Small intestine (tissue), 7 donors: ENCODE measurements around the gene RGPD8. TPM values are rescaled to one million over a fixed set of nuclear protein-coding genes. Genes with fewer than 3 reads are reported as not detected.

Experiments used
- DNase-seq, 2 donors: peaks; one replicate each; pipeline versions ENCODE4 v3.0.0 to v3.0.0-alpha.2; 2013
- FAIRE-seq: peaks from 2 replicates; lab custom pipeline; 2012; peaks lifted over from hg19 to GRCh38; lab: Jason Lieb, UNC
- H3K27ac ChIP-seq, 3 donors: one replicate each; pipeline ENCODE4 v1.5.1; 2013; ENCODE audit warnings: low read length in 2 of 3, mild to moderate bottlenecking in 2 of 3, control low read depth in 1 of 3, inconsistent platforms in 1 of 3, low read depth in 1 of 3, moderate library complexity in 1 of 3
- H3K27me3 ChIP-seq, 3 donors: one replicate each; pipeline ENCODE4 v1.6.1; 2013; ENCODE audit warnings: low read length in 3 of 3, inconsistent platforms in 1 of 3; ENCODE audit not compliant: control insufficient read depth in 3 of 3, insufficient read depth in 3 of 3
- H3K36me3 ChIP-seq, 3 donors: one replicate each; pipeline ENCODE4 v1.6.1; 2013; ENCODE audit warnings: low read length in 3 of 3, inconsistent platforms in 1 of 3, low read depth in 1 of 3, mild to moderate bottlenecking in 1 of 3, moderate library complexity in 1 of 3; ENCODE audit not compliant: control insufficient read depth in 3 of 3, insufficient read depth in 2 of 3
- H3K4me1 ChIP-seq, 3 donors: one replicate each; pipeline ENCODE4 v1.6.1; 2013; ENCODE audit warnings: low read length in 2 of 3, inconsistent platforms in 1 of 3, low read depth in 1 of 3, mild to moderate bottlenecking in 1 of 3, moderate library complexity in 1 of 3; ENCODE audit not compliant: control insufficient read depth in 3 of 3, insufficient read depth in 2 of 3
- H3K4me3 ChIP-seq, 3 donors: one replicate each; pipeline ENCODE4 v1.5.1; 2013; ENCODE audit warnings: low read length in 3 of 3, control low read depth in 1 of 3, inconsistent platforms in 1 of 3, low read depth in 1 of 3, mild to moderate bottlenecking in 1 of 3, moderate library complexity in 1 of 3
- H3K9me3 ChIP-seq, 2 donors: one replicate each; pipeline ENCODE4 v1.6.1; 2013; ENCODE audit warnings: low read depth in 1 of 2, low read length in 1 of 2; ENCODE audit not compliant: control insufficient read depth in 2 of 2, insufficient read depth in 1 of 2
- WGBS, 3 donors: extraction: QIAGEN DNeasy Blood & Tissue Kit; methylation state at CpG; one replicate each; pipeline ENCODE4 v1.1.7; 2013; 5-methylcytosine and 5-hydroxymethylcytosine counted together
- polyA plus RNA-seq, 4 donors: library from polyadenylated mRNA; stranded (reverse) in 3 of 4; unstranded in 1 of 4; fragments of 200-250 nt in 3 of 4; fragments of 120-200 nt in 1 of 4; gene quantifications; one replicate each; pipeline versions ENCODE4 v1.2.1 to v1.2.3, GENCODE V29; 2013
- donor health status: healthy with polysubstance abuse.
- donor health status: control.
- donor health status: control.
- donor health status: Bipolar disorder and iron deficiency.
- donor health status: healthy.

Gene RGPD8
- polyA plus RNA-seq, 4 donors = 0.67 to 3.7 (median 1.6) TPM; not detected in 1

- WGBS, 3 donors = 77% methylated on average over 5 of the region's 5 CpGs
- Histone ChIP-seq H3K27ac (no peak overlapping the region), H3K27me3 (no peaks in the 10 kb centered on the region), H3K36me3 (peaks cover 2 to 9% (median 9%) of the 10 kb centered on the region in 3 donors), H3K4me1 (peaks cover 0 to 7% (median 0%) of the 10 kb centered on the region in 3 donors), H3K9me3 (peaks cover 0 to 3% of the 10 kb centered on the region in 2 donors), H3K4me3 (no peak overlapping the region)
- no peak for FAIRE-seq
- no peak for DNase-seq
Observed at GRCh38 chr2:112332123-112332696, 101.2 kb downstream of the RGPD8 start.

GRCh38 chr2:112322919-112323318, 110.5 kb downstream of the RGPD8 start:
- H3K27ac ChIP-seq = no peak overlapping the region
- H3K4me3 ChIP-seq = no peak overlapping the region
- H3K9me3 ChIP-seq = peaks cover 0 to 2% of the 10 kb centered on the region in 2 donors
- no peaks in the 10 kb centered on the region for H3K27me3 ChIP-seq
- 72 to 85% (median 78%) methylated on average over 3 of the region's 3 CpGs for WGBS, 3 donors
- H3K4me1 ChIP-seq = no peaks in the 10 kb centered on the region
- DNase-seq (no peak), FAIRE-seq (no peak)
- H3K36me3 ChIP-seq = peaks cover 0 to 21% (median 0%) of the 10 kb centered on the region in 3 donors

GRCh38 chr2:112321375-112322320, 111.8 kb downstream of the RGPD8 start:
- WGBS, 3 donors = 91 to 97% (median 96%) methylated on average over 3 of the region's 3 CpGs
- Histone ChIP-seq H3K27me3 (no peaks in the 10 kb centered on the region), H3K36me3 (peaks cover 0 to 18% (median 0%) of the 10 kb centered on the region in 3 donors), H3K9me3 (no peaks in the 10 kb centered on the region), H3K4me3 (no peak overlapping the region), H3K4me1 (peaks cover 0 to 3% (median 0%) of the 10 kb centered on the region in 3 donors), H3K27ac (no peak overlapping the region)
- FAIRE-seq (no peak), DNase-seq (no peak)

Other genes starting within 250 kb of the RGPD8 start
- gene ZC3H8, start 178.6 kb downstream of the RGPD8 start, polyA plus RNA-seq = 10 to 100 TPM in 1 of 4 donors, 1 to 10 TPM in 3; 3.5 to 13.0 (median 9.0) TPM
- gene ZC3H6, start 158.0 kb downstream of the RGPD8 start, polyA plus RNA-seq = 1 to 10 TPM; 1.6 to 6.3 (median 2.3) TPM
- 10 to 100 TPM in 1 of 4 donors, 1 to 10 TPM in 3; 3.6 to 10.6 (median 7.1) TPM for gene TTL, start 48.5 kb upstream of the RGPD8 start, polyA plus RNA-seq
- 10 to 100 TPM in 1 of 4 donors, 1 to 10 TPM in 3; 3.8 to 21.8 (median 6.0) TPM for gene POLR1B, start 108.8 kb upstream of the RGPD8 start, polyA plus RNA-seq
- gene CHCHD5, start 151.0 kb upstream of the RGPD8 start, polyA plus RNA-seq = 10 to 100 TPM; 28.0 to 50.8 (median 38.8) TPM
- 10 to 100 TPM; 14.8 to 32.4 (median 25.7) TPM for gene SLC20A1, start 212.3 kb upstream of the RGPD8 start, polyA plus RNA-seq